A549 (cell line): ENCODE data around the gene FUT6.

Source experiments
- NR3C1 ChIP-seq: fragments of >200 bp; sonication (Bioruptor Twin); formaldehyde crosslinking; IDR thresholded peaks from 3 replicates; pipeline ENCODE4 v1.6.1; 2017
- TF ChIP-seq, protein P1 (sequence below): IDR thresholded peaks from 2 replicates; pipeline ENCODE4 v1.6.1; 2012
- TF ChIP-seq, protein P2 (sequence below): fragments of >200 bp; sonication (Bioruptor Twin); formaldehyde crosslinking; IDR thresholded peaks from 3 replicates; pipeline ENCODE4 v1.5.1; 2016

DNA sequence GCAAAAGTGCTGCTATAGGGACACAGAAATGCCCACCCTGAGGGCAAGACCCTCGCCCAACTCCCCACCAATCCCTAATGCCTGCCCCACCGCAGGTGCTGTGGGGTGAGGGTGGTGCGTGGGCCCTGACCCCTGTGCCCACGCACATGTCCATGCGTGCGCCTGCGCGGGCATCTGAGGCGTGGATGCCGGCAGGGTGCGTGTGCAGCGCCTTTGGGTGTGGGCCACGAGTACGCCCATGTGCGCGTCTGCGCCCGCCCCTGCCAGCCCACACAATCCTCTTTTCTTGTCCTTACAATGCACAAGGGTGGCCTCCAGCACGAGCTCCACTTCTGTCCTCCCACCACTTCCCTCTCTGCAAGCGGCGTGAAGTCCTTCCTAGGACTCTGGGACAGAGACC is 14.3 kb downstream of the FUT6 start:
- TF ChIP-seq NR3C1, result no peak
- TF ChIP-seq, protein P1, sequence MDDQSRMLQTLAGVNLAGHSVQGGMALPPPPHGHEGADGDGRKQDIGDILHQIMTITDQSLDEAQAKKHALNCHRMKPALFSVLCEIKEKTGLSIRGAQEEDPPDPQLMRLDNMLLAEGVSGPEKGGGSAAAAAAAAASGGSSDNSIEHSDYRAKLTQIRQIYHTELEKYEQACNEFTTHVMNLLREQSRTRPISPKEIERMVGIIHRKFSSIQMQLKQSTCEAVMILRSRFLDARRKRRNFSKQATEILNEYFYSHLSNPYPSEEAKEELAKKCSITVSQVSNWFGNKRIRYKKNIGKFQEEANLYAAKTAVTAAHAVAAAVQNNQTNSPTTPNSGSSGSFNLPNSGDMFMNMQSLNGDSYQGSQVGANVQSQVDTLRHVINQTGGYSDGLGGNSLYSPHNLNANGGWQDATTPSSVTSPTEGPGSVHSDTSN, result no peak
- TF ChIP-seq, protein P2, sequence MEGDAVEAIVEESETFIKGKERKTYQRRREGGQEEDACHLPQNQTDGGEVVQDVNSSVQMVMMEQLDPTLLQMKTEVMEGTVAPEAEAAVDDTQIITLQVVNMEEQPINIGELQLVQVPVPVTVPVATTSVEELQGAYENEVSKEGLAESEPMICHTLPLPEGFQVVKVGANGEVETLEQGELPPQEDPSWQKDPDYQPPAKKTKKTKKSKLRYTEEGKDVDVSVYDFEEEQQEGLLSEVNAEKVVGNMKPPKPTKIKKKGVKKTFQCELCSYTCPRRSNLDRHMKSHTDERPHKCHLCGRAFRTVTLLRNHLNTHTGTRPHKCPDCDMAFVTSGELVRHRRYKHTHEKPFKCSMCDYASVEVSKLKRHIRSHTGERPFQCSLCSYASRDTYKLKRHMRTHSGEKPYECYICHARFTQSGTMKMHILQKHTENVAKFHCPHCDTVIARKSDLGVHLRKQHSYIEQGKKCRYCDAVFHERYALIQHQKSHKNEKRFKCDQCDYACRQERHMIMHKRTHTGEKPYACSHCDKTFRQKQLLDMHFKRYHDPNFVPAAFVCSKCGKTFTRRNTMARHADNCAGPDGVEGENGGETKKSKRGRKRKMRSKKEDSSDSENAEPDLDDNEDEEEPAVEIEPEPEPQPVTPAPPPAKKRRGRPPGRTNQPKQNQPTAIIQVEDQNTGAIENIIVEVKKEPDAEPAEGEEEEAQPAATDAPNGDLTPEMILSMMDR, result no peak
